Anterior cingulate cortex (tissue), 58 donors: Measurements from ENCODE around the gene AK4.

Source experiments
- DNase-seq, 58 donors: peaks; one replicate each; lab custom pipeline; 2025; lab: John Stamatoyannopoulos, UW

The AK4 gene

GRCh38 chr1:65172936-65173690, 25.1 kb downstream of the AK4 start:
- DNase-seq: no peak

- peak in 12 of 58 donors; percentile 2 to 34 (median 12) for DNase-seq
These were observed 26.6 kb downstream of the AK4 start for GRCh38 chr1:65174585-65174984.

GRCh38 chr1:65175171-65176055, 27.4 kb downstream of the AK4 start:
- DNase-seq: peak in 33 of 58 donors; percentile 3 to 74 (median 31)

GRCh38 chr1:65176056-65176450, 28.1 kb downstream of the AK4 start:
- no peak for DNase-seq

- no peak for DNase-seq
These were observed 28.6 kb downstream of the AK4 start for GRCh38 chr1:65176591-65176990.

GRCh38 chr1:65177457-65177856, 29.5 kb downstream of the AK4 start:
- DNase-seq: no peak

- no peak for DNase-seq
These were observed 30.2 kb downstream of the AK4 start for GRCh38 chr1:65178235-65178634.

- DNase-seq: no peak
These were observed 31.1 kb downstream of the AK4 start for GRCh38 chr1:65179148-65179547.

- no peak for DNase-seq
These were observed 33.0 kb downstream of the AK4 start for GRCh38 chr1:65180977-65181376.

- DNase-seq: no peak
These were observed 34.8 kb downstream of the AK4 start for GRCh38 chr1:65182658-65183268.

GRCh38 chr1:65189576-65190115, 41.6 kb downstream of the AK4 start:
- no peak for DNase-seq

GRCh38 chr1:65190229-65190628, 42.2 kb downstream of the AK4 start:
- no peak for DNase-seq

- no peak for DNase-seq
These were observed 45.2 kb downstream of the AK4 start for GRCh38 chr1:65193129-65193695.

GRCh38 chr1:65195495-65196417, 47.8 kb downstream of the AK4 start:
- DNase-seq: peak in 3 of 58 donors; percentile 6 to 44 (median 8)

- DNase-seq: no peak
These were observed 48.9 kb downstream of the AK4 start for GRCh38 chr1:65196926-65197325.

- no peak for DNase-seq
These were observed 49.6 kb downstream of the AK4 start for GRCh38 chr1:65197636-65198035.

- no peak for DNase-seq
These were observed 50.1 kb downstream of the AK4 start for GRCh38 chr1:65198096-65198495.

- no peak for DNase-seq
These were observed 52.4 kb downstream of the AK4 start for GRCh38 chr1:65200411-65200810.

- no peak for DNase-seq
These were observed 58.8 kb downstream of the AK4 start for GRCh38 chr1:65206836-65207235.
